ENCODE measurements around the gene SIGLEC9.
A peak's percentile ranks its signal among the peaks of the same experiment; 100 is the strongest.

SIGLEC9 gene

GRCh38 chr19:51097166-51097738, 27.5 kb upstream of the SIGLEC9 start:
- peak; percentile 61 to 75 for DNase-seq (ENCODE audit: low read depth in 2 of 2)

GRCh38 chr19:51097796-51098195, 26.9 kb upstream of the SIGLEC9 start:
- DNase-seq (ENCODE audit: low read depth in 2 of 2), result no peak

GRCh38 chr19:51098365-51099046, 26.2 kb upstream of the SIGLEC9 start:
- DNase-seq (ENCODE audit: low read depth in 2 of 2), result peak in 1 of 2 donors; percentile 15

- DNase-seq (ENCODE audit: low read depth in 2 of 2), result no peak
Observed at GRCh38 chr19:51099047-51099382, 25.7 kb upstream of the SIGLEC9 start.

- DNase-seq (ENCODE audit: low read depth in 2 of 2), result no peak
Observed at GRCh38 chr19:51100601-51101000, 24.1 kb upstream of the SIGLEC9 start.

- no peak for DNase-seq (ENCODE audit: low read depth in 2 of 2)
Observed at GRCh38 chr19:51101171-51101865, 23.4 kb upstream of the SIGLEC9 start.

GRCh38 chr19:51102991-51103390, 21.7 kb upstream of the SIGLEC9 start:
- DNase-seq (ENCODE audit: low read depth in 2 of 2), result no peak

- DNase-seq (ENCODE audit: low read depth in 2 of 2), result no peak
Observed at GRCh38 chr19:51103926-51104341, 20.8 kb upstream of the SIGLEC9 start.

- DNase-seq (ENCODE audit: low read depth in 2 of 2), result peak in 1 of 2 donors; percentile 23
Observed at GRCh38 chr19:51107406-51108065, 17.2 kb upstream of the SIGLEC9 start.

- DNase-seq (ENCODE audit: low read depth in 2 of 2), result peak; percentile 93 to 97
Observed at GRCh38 chr19:51108066-51108804, 16.5 kb upstream of the SIGLEC9 start, which contains the start of gene CTU1. TSS of gene CTU1 (minus strand) at chr19:51108409. CDS start at chr19:51104569, 3,840 bp downstream.

GRCh38 chr19:51108805-51109146, 15.9 kb upstream of the SIGLEC9 start:
- DNase-seq (ENCODE audit: low read depth in 2 of 2), result no peak

- DNase-seq (ENCODE audit: low read depth in 2 of 2), result no peak
Observed at GRCh38 chr19:51110666-51110971, 14.1 kb upstream of the SIGLEC9 start.

GRCh38 chr19:51111606-51112005, 13.1 kb upstream of the SIGLEC9 start:
- no peak for DNase-seq (ENCODE audit: low read depth in 2 of 2)

GRCh38 chr19:51114087-51114729, 10.5 kb upstream of the SIGLEC9 start:
- DNase-seq (ENCODE audit: low read depth in 2 of 2), result no peak

GRCh38 chr19:51116736-51117286, 7.9 kb upstream of the SIGLEC9 start:
- DNase-seq (ENCODE audit: low read depth in 2 of 2), result no peak

- DNase-seq (ENCODE audit: low read depth in 2 of 2), result no peak
Observed at GRCh38 chr19:51119101-51119500, 5.6 kb upstream of the SIGLEC9 start.

GRCh38 chr19:51119611-51120010, 5.1 kb upstream of the SIGLEC9 start:
- no peak for DNase-seq (ENCODE audit: low read depth in 2 of 2)

GRCh38 chr19:51120160-51120559, 4.5 kb upstream of the SIGLEC9 start:
- no peak for DNase-seq (ENCODE audit: low read depth in 2 of 2)

GRCh38 chr19:51121257-51121656, 3.4 kb upstream of the SIGLEC9 start:
- DNase-seq (ENCODE audit: low read depth in 2 of 2), result no peak

- DNase-seq (ENCODE audit: low read depth in 2 of 2), result no peak
Observed at GRCh38 chr19:51122112-51122981, 2.4 kb upstream of the SIGLEC9 start.
